Left renal cortex interstitium (tissue), 4 donors: ENCODE measurements around the gene SIRT5. TPM values are rescaled to one million over a fixed set of nuclear protein-coding genes. Genes with fewer than 3 reads are reported as not detected.

Experiments used
- DNase-seq, 4 donors: peaks; one replicate each; pipeline ENCODE4 v3.0.0-alpha.2; 2013; ENCODE audit warnings: low read depth in 4 of 4, low spot score in 2 of 4, missing footprints in 1 of 4
- polyA plus RNA-seq, 4 donors: library from polyadenylated mRNA; unstranded; fragments of 120-200 nt; gene quantifications; one replicate each; pipeline ENCODE4 v1.2.1, GENCODE V29; 2013; ENCODE audit not compliant: insufficient read length in 4 of 4

Gene SIRT5
- polyA plus RNA-seq, 4 donors, result 17.2 to 24.7 (median 21.7) TPM

DNA sequence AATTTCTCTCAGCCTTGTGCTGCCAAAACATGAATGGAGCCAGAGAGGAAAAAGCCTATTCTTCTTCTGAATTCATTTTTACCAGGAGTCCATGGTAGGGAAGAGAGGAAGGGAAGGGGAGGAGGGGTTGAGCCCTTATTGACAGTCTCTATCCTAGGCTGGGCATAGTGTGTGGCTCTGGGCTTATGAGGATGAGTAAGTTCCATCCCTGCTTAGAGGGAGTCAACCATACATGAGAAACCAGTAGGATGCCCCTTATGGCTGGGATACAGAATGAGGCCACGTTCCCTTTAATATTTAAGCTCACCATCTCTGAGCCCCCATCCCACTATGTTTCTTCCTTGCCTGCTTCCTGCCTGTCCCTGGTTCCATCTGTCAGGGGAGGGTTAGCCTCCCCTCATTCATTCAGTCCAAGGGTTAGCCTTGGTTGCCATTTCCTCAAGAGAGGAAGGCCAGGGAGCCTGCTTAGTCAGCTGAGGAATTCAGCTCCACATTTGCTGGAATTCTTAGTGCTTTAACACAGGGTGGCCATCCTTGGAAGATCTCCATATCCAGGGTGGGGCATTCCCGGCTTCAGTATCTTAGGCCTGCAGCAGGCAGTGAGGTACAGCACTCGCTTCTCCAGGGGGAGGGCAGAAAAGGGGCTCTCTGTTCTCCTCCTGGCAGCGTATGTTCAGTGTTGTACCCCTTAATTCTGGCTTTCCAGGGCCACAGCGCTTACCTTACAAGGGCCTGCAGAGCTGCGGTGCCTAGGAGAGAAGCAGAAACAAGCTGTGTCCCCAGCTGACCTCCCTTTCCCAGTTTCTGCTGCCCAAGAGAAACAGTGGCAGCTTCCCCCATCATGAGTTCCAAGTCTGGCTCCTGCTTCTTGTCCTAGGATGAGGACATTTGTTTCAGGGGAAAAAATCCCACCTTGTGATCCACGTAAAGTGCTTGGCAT, 12.5 kb downstream of the SIRT5 start:
- no peak for DNase-seq

GRCh38 chr6:13589801-13590200, 15.4 kb downstream of the SIRT5 start:
- DNase-seq, result no peak

DNA sequence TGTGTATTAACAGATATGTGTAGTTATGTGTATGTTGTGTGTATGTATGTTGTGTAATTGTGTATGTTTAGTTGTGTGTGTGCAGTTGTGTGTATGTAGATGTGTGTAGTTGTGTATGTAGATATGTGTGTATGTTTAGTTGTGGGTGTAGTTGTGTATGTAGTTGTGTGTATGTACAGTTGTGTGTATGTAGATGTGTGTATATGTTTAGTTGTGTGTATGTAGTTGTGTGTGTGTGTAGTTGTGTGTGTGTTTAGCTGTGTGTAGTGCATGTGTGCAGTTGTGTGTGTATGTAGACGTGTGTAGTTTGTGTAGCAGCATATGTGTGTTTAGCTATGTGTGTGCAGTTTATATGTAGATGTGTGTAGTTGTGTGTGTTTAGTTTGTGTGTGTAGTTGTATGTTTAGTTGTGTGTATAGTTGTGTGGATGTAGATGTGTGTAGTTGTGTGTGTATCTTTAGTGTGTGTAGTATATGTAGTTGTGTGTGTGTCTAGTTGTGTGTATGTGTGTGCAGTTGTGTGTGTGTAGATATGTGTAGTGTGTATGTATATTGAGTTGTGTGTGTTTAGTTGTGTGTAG, 16.3 kb downstream of the SIRT5 start:
- DNase-seq, result no peak

DNA sequence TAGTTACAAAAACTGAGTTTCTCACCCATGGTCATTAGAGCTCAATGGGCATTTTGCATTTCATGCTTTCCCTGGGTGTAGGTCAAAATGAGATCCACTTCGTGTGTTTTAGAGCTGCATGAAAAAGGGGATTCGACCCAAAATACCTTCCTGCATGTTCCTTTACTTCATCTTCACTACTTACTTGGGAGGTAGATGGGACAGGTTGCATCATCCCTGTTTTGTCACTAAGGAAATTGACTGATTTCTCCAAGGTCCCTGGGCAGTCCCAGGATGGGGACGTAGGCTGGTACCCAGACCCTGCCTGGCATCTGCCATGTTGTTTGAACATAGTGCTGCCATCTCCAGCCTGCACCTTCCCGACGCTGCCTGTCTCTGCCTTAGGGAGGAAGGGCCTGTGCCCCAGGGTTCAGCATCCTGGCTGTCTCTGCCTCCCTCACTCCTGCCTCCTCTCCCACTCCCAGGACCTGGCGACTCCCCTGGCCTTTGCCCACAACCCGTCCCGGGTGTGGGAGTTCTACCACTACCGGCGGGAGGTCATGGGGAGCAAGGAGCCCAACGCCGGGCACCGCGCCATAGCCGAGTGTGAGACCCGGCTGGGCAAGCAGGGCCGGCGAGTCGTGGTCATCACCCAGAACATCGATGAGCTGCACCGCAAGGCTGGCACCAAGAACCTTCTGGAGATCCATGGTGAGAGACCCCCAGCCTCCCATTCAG, 17.0 kb downstream of the SIRT5 start:
- DNase-seq, result no peak

- no peak for DNase-seq
These were observed 18.7 kb downstream of the SIRT5 start for GRCh38 chr6:13593103-13593502.

DNA sequence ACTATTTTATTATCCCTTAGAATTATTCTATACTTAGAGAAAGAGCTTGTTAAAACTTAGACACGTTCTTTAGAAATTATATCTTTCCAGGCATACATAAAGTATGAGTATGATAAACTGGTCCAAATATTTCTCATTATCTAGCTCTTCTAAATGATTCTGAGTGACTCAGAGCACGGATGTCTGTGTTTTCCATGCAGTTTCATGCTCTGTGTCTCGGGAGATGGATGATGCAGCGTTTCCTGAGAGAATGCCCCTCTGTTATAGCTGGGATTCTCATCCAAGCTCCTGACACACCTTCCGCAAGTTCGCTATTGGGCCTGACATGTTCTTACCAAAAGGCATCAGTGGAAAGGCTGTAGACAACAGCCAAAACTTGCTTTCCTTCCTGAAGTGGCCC, 19.3 kb downstream of the SIRT5 start:
- DNase-seq, result no peak

GRCh38 chr6:13597073-13597472, 22.7 kb downstream of the SIRT5 start:
- no peak for DNase-seq

- DNase-seq, result no peak
These were observed 25.6 kb downstream of the SIRT5 start for GRCh38 chr6:13600036-13600435.

DNA sequence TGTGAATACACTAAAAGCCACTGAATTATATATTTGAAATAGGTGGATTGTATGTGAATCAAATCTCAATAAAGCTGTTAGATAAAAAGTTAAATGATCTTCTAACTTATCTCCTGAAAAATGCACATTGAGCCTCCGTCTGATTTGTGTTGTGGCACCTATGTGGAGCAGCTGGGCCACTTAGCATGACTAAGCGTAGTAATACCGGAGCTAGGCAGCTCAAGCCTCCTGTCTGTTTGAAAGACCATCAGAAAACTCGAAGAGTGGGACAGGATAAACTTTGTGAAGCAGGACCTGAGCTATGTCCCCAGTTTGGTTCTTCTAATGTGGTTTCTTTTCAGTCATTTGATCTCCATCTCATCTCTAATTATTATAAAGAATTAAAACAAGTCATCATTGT, 29.7 kb downstream of the SIRT5 start:
- DNase-seq, result no peak

- no peak for DNase-seq
These were observed 30.4 kb downstream of the SIRT5 start for GRCh38 chr6:13604546-13605416.

- no peak for DNase-seq
These were observed 31.2 kb downstream of the SIRT5 start for GRCh38 chr6:13605634-13606033.

DNA sequence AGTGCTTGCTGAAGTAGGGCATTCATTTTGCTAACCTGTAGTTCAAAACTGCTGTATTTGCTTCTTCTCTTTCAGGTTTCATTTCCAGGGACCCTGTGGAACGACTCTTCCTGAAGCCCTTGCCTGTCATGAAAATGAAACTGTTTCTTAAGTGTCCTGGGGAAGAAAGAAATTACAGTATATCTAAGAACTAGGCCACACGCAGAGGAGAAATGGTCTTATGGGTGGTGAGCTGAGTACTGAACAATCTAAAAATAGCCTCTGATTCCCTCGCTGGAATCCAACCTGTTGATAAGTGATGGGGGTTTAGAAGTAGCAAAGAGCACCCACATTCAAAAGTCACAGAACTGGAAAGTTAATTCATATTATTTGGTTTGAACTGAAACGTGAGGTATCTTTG, 37.3 kb downstream of the SIRT5 start:
- no peak for DNase-seq

DNA sequence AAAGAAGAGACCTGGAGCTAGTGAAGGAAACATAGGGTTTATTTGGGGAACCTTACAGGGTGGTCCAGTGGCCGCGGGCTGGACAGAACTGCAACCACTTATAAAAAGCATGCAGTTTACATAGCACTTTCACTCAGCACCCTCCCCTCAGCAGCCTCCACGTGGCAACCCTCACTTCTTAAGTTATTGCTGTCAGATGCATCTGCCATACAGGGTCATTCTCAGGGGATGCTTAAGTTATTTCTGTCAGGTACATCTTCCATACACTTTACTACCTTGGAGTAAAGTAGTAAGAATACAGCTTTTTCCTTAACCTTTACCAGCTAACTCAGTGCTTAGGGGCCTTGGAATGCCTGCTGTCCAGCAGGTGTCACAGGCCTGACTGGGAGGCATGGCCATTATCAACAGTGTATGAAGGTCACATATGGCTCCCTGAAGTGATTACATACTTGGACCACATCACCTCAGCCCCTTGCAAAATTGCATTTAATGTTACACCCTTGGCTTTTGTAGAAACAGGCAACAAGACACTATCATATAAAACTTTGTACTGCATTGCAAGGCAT, 38.7 kb downstream of the SIRT5 start:
- no peak for DNase-seq

DNA sequence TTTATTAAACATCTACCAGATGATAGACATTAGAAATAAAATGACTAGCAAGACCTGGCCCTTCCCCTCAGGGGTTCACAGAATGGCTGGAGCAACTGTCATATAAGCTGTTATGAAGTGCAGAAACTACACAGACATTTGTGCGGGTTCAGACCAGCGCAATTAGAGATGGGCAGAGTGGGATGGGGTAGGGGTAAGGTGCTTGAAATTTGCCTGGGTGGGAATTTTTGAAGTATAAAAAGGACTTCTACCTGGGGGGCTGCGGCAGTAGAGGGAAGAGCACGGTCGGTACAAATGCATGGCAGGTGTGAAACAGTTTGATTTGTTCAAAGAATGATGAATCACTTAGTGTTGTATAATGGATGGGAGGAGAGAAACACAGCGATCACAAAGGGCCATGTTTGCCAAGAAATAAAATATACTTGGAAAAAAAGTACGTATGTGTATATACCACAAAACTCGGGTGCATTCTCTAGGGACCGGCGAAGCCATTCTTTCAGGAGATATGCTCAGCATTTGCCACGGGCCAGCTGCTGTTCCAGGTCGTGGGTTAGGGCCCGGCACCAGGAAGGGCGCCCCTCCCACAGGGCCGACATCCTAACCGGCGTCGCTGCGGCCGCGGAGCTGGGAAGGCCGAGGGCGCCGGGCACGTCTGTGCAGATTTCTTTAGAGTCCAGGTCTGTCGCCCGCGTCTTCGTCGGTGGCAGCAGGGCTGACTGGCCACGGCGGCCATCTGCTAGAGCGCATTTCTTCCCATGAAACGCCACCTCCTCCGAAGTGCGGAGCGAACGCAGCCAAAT, 39.9 kb downstream of the SIRT5 start:
- DNase-seq, result no peak

DNA sequence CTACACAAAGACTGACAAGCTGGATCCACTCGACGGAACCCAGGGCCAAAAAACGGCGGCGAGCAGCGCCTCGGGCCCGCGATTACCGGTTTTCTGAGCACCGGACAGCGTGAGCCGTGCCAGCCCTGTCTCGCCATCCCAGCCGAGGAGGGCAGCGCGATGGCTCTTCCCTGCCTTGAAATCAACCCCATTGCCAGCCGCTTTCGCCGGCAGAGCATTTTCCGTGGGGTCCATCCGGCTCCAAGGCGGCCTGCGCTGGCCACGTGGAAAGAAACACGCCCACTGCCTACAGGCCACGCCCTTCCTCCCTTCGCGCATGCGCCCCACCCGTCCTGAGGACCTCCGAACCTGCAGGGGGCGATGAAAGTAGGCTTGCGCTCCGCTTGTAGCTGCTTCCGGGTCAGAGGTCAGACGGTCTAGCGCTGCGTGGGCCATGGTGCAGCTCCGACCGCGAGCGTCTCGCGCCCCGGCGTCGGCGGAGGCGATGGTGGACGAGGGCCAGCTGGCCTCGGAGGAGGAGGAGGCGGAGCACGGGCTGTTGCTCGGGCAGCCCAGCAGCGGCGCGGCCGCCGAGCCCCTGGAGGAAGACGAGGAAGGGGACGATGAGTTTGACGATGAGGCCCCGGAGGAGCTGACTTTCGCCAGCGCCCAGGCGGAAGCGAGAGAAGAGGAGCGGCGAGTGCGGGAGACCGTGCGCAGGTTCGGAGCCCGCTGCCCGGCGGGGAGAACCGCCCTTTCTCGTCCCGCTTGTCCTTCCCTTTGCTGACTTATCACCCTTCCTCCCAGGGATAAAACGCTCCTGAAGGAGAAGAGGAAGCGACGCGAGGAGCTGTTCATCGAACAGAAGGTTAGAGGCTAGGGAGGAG, 40.8 kb downstream of the SIRT5 start, which contains the start of gene NOL7:
Gene NOL7 (plus strand): TSS at position 410 of the 866 bp plus-strand sequence. CDS start 24 bp downstream, at position 434.
- DNase-seq, result peak; percentile 95 to 97 (median 96)

DNA sequence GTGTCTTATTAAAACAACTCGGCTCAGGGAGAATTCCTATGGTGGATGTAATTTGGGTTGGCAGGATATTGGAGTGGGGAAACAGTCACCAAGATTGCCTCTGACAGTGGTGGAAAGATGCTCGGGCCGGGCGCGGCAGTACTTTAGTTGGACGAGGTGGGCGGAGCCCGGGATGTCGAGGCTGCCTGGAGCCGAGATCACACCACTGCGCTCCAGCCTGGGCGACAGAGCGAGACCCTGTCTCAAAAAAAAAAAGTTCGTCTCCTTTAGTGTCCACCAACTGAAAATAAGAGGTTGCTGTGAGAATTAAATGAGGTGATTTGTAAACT, 41.4 kb downstream of the SIRT5 start:
- peak in 1 of 4 donors; percentile 16 for DNase-seq

GRCh38 chr6:13617066-13617465, 42.7 kb downstream of the SIRT5 start:
- no peak for DNase-seq

GRCh38 chr6:13624871-13625288, 50.5 kb downstream of the SIRT5 start:
- DNase-seq, result no peak
